Epithelial cell of proximal tubule (primary cell): ENCODE measurements around the gene MAGI1. TPM values are rescaled to one million over a fixed set of nuclear protein-coding genes. Genes with fewer than 3 reads are reported as not detected.

Experiments
- DNase-seq: peaks from one replicate; pipeline ENCODE4 v3.0.0-alpha.2; 2011; ENCODE audit warnings: low read depth
- H3K4me3 ChIP-seq: 2 replicates; pipeline ENCODE4 v1.5.1; 2011; ENCODE audit warnings: low read depth, mild to moderate bottlenecking, low read length
- total RNA-seq: library from RNA; depleted of rRNA; stranded (reverse); fragments of >200 nt; gene quantifications from 2 replicates; pipeline ENCODE4 v1.2.3, GENCODE V29; 2015
- TF ChIP-seq, protein P1 (sequence below): conservative IDR thresholded peaks from 2 replicates; pipeline ENCODE4 v1.5.1; 2012; ENCODE audit warnings: low read depth, mild to moderate bottlenecking, low read length

The MAGI1 gene
- total RNA-seq, 1 donor from 2014 or later: 9.6 TPM

DNA sequence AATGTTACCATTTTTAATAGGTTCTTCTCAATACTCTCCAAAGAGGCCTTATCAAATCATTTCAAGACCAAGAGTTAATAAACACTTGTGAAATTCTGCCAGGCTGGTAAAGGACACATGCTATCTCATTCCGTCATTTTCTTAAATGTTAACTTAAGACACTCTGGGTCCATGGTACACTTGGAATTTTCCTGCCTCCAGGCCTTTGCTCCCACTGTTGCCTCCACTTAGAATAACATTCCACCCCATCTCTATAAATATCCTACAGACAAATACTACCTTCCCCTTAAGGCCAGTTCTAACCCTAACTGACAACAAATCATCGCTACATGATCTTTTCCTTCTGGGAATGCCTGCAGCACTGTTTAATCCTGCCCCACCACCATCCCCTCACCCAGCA is 24.1 kb downstream of the MAGI1 start:
- no peak overlapping the region for H3K4me3 ChIP-seq
- TF ChIP-seq, protein P1, sequence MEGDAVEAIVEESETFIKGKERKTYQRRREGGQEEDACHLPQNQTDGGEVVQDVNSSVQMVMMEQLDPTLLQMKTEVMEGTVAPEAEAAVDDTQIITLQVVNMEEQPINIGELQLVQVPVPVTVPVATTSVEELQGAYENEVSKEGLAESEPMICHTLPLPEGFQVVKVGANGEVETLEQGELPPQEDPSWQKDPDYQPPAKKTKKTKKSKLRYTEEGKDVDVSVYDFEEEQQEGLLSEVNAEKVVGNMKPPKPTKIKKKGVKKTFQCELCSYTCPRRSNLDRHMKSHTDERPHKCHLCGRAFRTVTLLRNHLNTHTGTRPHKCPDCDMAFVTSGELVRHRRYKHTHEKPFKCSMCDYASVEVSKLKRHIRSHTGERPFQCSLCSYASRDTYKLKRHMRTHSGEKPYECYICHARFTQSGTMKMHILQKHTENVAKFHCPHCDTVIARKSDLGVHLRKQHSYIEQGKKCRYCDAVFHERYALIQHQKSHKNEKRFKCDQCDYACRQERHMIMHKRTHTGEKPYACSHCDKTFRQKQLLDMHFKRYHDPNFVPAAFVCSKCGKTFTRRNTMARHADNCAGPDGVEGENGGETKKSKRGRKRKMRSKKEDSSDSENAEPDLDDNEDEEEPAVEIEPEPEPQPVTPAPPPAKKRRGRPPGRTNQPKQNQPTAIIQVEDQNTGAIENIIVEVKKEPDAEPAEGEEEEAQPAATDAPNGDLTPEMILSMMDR: no peak
- DNase-seq: no peak

DNA sequence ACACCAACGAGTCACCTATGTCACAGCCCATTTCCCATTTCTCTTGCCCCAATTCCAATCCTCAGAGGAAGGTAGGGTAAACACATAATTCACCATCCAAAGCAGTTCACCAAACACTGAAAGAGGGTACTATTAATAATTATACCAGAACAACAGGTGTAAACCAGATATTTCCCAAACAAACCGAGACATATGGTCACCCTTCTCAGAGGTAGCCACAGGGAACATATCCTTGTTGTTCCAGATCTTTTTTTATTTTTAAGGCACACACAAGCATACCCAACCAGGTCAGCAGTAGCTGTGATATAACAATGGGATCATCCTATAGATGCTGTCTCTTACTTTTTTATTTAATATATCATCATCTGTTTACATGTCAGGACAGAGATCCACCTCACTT is 24.7 kb downstream of the MAGI1 start:
- DNase-seq: no peak
- TF ChIP-seq, protein P1: no peak
- H3K4me3 ChIP-seq: no peak overlapping the region

DNA sequence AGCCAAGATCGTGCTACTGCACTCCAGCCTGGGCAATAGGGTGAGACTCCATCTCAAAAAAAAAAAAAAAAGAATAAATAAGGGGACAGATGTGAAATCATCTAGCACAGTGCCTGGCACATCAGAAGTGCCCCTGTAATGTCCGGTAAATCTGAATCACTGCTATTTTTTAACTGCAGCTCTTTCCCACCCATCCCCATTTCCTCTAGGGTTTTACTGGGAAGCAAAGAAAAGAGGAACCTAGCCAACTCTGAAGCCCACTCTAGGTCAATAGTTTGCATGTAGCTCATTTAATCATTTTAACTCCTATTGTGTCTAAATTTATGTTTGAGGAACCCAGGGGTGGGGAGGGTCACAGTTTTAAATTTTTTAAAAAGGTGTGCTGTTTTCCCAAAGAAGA is 26.0 kb downstream of the MAGI1 start:
- TF ChIP-seq, protein P1: no peak

DNA sequence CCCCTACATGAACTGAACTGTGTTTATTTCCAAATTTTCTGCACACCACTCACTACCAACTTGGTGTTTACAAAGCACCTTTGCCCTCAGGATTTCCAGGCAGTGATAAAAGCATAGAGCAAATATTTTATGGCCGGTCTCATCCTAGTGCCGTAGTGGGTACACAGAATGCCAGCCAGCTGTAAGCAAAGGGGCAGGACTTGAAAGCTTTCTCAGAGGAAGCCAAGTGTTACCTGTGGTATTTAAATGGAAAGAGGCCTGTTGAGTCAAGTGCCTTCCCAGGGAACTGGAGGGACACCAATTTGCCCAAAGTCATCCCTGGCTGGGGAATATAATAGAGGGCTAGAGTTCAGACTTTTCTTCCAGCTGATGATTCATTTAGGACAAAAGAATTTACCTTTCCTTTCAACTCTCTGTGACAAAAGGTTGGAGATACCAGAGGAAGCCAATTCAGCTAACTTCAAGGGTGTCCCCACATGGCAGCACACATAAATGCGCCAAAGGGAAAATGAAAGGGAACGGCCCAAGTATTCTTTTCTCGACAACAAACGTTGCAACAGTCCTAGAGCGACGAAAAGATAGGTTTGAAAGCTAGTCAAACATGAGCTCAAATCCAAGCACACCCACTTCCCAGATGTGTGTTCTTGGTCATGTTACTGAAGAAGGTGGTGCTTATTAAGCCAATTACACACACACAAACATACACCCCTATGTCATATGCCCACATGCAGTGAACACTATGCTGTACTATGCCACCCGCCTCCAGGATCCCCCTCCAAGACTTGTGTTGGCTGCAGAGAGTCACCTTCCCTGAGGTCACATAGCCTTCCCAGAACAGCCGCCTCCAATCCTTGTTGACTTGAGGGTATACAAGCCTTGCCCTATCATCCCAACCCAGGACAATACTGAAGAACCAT is 27.7 kb downstream of the MAGI1 start:
- no peak overlapping the region for H3K4me3 ChIP-seq
- DNase-seq: no peak
- TF ChIP-seq, protein P1: no peak

More for the DNA sequence above, 26.0 kb downstream of the MAGI1 start:
- no peak for DNase-seq
- H3K4me3 ChIP-seq: no peak overlapping the region

DNA sequence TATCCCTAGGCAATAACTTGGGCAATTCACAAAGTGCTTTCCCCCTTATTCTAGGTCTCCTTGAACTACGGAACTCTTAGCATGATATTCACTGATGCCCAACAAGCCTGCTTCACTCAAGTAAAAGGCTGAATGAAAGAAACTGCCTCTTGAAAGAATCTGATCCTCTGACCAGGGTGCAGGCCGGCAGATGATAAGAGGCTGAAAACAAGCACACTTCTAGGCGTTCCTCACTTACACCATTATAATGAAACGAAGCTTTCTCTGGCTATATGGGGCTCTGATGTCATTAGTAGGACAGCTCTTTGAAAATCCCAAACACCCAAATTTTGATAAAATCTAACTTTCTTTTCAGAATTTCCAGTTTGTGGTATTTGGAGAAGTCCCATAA is 28.4 kb downstream of the MAGI1 start:
- no peak for DNase-seq
- no peak overlapping the region for H3K4me3 ChIP-seq
- TF ChIP-seq, protein P1: no peak

DNA sequence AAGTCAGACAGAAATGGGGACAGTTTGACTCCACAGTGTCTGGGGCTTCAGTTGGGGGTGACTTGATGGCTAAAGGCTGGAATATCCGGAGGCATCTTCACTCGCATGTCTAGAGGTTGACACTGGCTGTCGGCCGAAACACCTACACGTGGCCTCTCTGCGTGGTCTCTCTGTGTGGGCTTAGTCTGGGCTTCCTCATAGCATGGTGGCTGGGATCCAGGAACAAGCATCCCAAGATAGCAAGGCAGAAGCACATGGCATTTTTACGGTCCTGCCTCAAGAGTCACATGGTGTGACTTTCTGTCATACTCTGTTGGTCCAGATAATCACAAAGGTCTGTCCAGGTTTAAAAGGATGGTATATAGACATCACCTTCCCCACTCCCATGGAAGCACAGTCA is 34.5 kb downstream of the MAGI1 start:
- H3K4me3 ChIP-seq: no peak overlapping the region
- TF ChIP-seq, protein P1: no peak
- no peak for DNase-seq

DNA sequence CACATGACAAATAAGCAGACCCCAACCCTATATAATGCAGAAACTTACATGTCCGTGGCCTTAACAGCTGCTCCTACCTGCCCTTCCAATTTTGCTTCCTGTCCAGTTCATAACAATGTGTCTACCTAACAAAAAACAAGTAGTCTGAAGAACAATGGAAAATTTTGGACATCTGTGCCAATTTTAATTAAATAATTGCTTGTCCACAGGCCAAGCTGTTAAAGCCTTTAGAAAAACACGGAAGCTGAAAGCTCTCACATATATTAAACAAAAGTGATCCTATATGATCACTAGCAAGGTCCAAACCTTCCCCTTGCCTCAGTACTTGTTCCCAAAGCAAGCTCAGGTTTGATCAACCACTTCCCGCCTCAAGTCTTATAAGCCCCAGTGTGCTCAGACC is 37.1 kb downstream of the MAGI1 start:
- TF ChIP-seq, protein P1: no peak
- H3K4me3 ChIP-seq: no peak overlapping the region
- no peak for DNase-seq
